DND-41 (cell line): ENCODE data around the gene ZDHHC11B.
"Not testable (repeated sequence)": the region's sequence is repeated elsewhere in the genome, so short reads cannot be mapped to it uniquely, and the experiment has no call there.

Experiments
- CTCF ChIP-seq: IDR thresholded peaks from 2 replicates; pipeline ENCODE4 v1.5.1; 2012; ENCODE audit warnings: borderline replicate concordance, low read length, moderate library complexity, mild to moderate bottlenecking; ENCODE audit not compliant: poor library complexity, severe bottlenecking; ENCODE audit errors: extremely low read depth
- EZH2 ChIP-seq: IDR thresholded peaks from 3 replicates; pipeline ENCODE4 v1.6.1; 2012; ENCODE audit warnings: borderline replicate concordance, low read depth, mild to moderate bottlenecking, moderate library complexity, low read length, inconsistent platforms; ENCODE audit not compliant: severe bottlenecking

GRCh38 chr5:811384-811783 lies 26.9 kb upstream of the ZDHHC11B start:
- TF ChIP-seq CTCF, EZH2: not testable (repeated sequence)
